Ovary (tissue), 3 donors: ENCODE data around the gene DPH7.

Experiments used
- EP300 ChIP-seq: sonication (generic); formaldehyde crosslinking; IDR thresholded peaks from one replicate; pipeline ENCODE4 v1.6.1; 2017; ENCODE audit warnings: antibody characterized with exemption
- POLR2A ChIP-seq: fragments of 450-650 bp; IDR thresholded peaks from one replicate; pipeline ENCODE4 v1.6.1; 2017; ENCODE audit warnings: antibody characterized with exemption, mild to moderate bottlenecking, moderate library complexity
- TF ChIP-seq, protein P1 (sequence below), 3 donors: fragments of 450-650 bp in 2 of 3; fragments of 200-600 bp in 1 of 3; IDR thresholded peaks; one replicate each; pipeline versions ENCODE4 v1.5.1 to v1.8.0; 2016 to 2022; ENCODE audit warnings: antibody characterized with exemption in 3 of 3, mild to moderate bottlenecking in 1 of 3
- donor health status: DM: no; HTN: no; CAD: no.

GRCh38 chr9:137550231-137550621, 28.5 kb downstream of the DPH7 start, which contains the start of gene PNPLA7:
- TF ChIP-seq, protein P1, sequence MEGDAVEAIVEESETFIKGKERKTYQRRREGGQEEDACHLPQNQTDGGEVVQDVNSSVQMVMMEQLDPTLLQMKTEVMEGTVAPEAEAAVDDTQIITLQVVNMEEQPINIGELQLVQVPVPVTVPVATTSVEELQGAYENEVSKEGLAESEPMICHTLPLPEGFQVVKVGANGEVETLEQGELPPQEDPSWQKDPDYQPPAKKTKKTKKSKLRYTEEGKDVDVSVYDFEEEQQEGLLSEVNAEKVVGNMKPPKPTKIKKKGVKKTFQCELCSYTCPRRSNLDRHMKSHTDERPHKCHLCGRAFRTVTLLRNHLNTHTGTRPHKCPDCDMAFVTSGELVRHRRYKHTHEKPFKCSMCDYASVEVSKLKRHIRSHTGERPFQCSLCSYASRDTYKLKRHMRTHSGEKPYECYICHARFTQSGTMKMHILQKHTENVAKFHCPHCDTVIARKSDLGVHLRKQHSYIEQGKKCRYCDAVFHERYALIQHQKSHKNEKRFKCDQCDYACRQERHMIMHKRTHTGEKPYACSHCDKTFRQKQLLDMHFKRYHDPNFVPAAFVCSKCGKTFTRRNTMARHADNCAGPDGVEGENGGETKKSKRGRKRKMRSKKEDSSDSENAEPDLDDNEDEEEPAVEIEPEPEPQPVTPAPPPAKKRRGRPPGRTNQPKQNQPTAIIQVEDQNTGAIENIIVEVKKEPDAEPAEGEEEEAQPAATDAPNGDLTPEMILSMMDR (IDR thresholded peaks at IDR 0.05) = no peak
- TF ChIP-seq EP300 (no peak), POLR2A (no peak)
